ENCODE results near the gene FAM111B.
A peak's percentile ranks its signal among the peaks of the same experiment; 100 is the strongest.

- peak; percentile 87 for TF ChIP-seq CTCF (IDR thresholded peaks at IDR 0.05)
- TF ChIP-seq POLR2AphosphoS5 (IDR thresholded peaks at IDR 0.05; ENCODE audit: low read depth, low read length): no peak
These were observed 51.4 kb downstream of the FAM111B start for GRCh38 chr11:59158206-59159068.

All from Panc1 (cell line).